NCI-H146 treated with DMSO at 0.1 percent for 48 hours (cell line): ENCODE data around the gene HTR6.
"Not testable (repeated sequence)": the region's sequence is repeated elsewhere in the genome, so short reads cannot be mapped to it uniquely, and the experiment has no call there.

Experiments used
- DNase-seq: peaks from one replicate; lab custom pipeline; 2025; ENCODE audit not compliant: unreplicated experiment; lab: John Stamatoyannopoulos, UW

The HTR6 gene

GRCh38 chr1:19664453-19665185, at the start of gene HTR6:
HTR6 (plus strand) TSS chr1:19664875; CDS start chr1:19665754, 879 bp downstream.
- no peak for DNase-seq

GRCh38 chr1:19615438-19615837, 49.2 kb upstream of the HTR6 start:
- no peak for DNase-seq

- no peak for DNase-seq
Observed at GRCh38 chr1:19616489-19616888, 48.2 kb upstream of the HTR6 start.

- DNase-seq: no peak
Observed at GRCh38 chr1:19617376-19617775, 47.3 kb upstream of the HTR6 start.

GRCh38 chr1:19618428-19618827, 46.2 kb upstream of the HTR6 start:
- no peak for DNase-seq

GRCh38 chr1:19619697-19620384, 44.8 kb upstream of the HTR6 start:
- no peak for DNase-seq

GRCh38 chr1:19620786-19621185, 43.9 kb upstream of the HTR6 start:
- no peak for DNase-seq

GRCh38 chr1:19621274-19621950, 43.3 kb upstream of the HTR6 start:
- DNase-seq: no peak

GRCh38 chr1:19622204-19622603, 42.5 kb upstream of the HTR6 start:
- DNase-seq: no peak

- DNase-seq: no peak
Observed at GRCh38 chr1:19623523-19623922, 41.2 kb upstream of the HTR6 start.

GRCh38 chr1:19625291-19625937, 39.3 kb upstream of the HTR6 start:
- no peak for DNase-seq

- no peak for DNase-seq
Observed at GRCh38 chr1:19628879-19629278, 35.8 kb upstream of the HTR6 start.

- no peak for DNase-seq
Observed at GRCh38 chr1:19629357-19629756, 35.3 kb upstream of the HTR6 start.

- not testable (repeated sequence) for DNase-seq
Observed at GRCh38 chr1:19630192-19630591, 34.5 kb upstream of the HTR6 start.

GRCh38 chr1:19630720-19631395, 33.8 kb upstream of the HTR6 start:
- no peak for DNase-seq

- DNase-seq: no peak
Observed at GRCh38 chr1:19632211-19632610, 32.5 kb upstream of the HTR6 start.

GRCh38 chr1:19633106-19633505, 31.6 kb upstream of the HTR6 start:
- no peak for DNase-seq

GRCh38 chr1:19635064-19635463, 29.6 kb upstream of the HTR6 start:
- DNase-seq: not testable (repeated sequence)

GRCh38 chr1:19635646-19636045, 29.0 kb upstream of the HTR6 start:
- no peak for DNase-seq

GRCh38 chr1:19636065-19636464, 28.6 kb upstream of the HTR6 start:
- DNase-seq: no peak

GRCh38 chr1:19636749-19637148, 27.9 kb upstream of the HTR6 start:
- not testable (repeated sequence) for DNase-seq
